Fibroblast of lung (primary cell): Measurements from ENCODE around the gene HMX3.

Source experiments
- EZH2 ChIP-seq: IDR thresholded peaks from 2 replicates; pipeline ENCODE4 v1.5.1; 2012; ENCODE audit warnings: low read length, control low read depth, mild to moderate bottlenecking; ENCODE audit errors: missing control alignments
- TF ChIP-seq, protein P1 (sequence below), 2 donors: IDR thresholded peaks in 1 of 2; conservative IDR thresholded peaks in 1 of 2; 1 replicate in 1 of 2; 2 replicates in 1 of 2; pipeline ENCODE4 v1.5.1; 2011 to 2012; ENCODE audit warnings: low read length in 2 of 2, control low read depth in 1 of 2, inconsistent platforms in 1 of 2, low read depth in 1 of 2, mild to moderate bottlenecking in 1 of 2

DNA sequence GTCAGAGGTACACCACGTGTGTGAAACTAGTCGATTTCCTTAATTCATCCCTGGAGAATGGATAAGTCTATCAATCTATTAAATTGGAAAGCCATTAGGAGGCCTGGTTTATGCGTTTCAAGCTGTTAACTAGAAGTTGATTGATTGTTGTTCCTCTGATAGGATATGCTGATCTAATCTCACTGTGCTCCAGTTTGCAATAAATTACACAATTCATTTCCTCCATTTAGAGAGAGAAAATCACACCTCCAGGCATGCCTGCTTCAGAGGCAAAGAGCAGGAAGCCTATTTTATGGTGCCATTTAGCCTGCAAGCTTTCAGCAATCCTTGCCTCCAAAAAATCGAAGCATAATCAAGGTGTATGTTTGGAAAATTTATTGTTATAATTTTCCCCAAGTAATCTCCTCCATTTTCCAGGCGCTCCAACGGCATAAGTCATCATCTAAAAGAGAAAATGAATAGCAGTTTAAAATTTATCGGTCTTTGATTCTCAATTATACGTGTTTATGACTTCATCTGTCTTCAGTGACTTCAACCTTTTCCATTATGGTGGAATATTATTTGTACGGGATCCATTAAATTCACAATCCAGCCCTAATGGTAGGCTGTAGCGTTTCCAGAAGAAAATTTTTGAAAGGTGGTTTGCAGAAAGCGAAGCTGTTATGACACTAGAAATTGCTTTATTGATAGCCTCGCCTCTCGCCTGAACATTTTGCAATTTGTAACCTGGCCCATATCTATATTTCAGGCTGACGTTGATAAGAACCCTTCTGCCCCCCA, 42.9 kb upstream of the HMX3 start:
- TF ChIP-seq EZH2: no peak
- TF ChIP-seq, protein P1, sequence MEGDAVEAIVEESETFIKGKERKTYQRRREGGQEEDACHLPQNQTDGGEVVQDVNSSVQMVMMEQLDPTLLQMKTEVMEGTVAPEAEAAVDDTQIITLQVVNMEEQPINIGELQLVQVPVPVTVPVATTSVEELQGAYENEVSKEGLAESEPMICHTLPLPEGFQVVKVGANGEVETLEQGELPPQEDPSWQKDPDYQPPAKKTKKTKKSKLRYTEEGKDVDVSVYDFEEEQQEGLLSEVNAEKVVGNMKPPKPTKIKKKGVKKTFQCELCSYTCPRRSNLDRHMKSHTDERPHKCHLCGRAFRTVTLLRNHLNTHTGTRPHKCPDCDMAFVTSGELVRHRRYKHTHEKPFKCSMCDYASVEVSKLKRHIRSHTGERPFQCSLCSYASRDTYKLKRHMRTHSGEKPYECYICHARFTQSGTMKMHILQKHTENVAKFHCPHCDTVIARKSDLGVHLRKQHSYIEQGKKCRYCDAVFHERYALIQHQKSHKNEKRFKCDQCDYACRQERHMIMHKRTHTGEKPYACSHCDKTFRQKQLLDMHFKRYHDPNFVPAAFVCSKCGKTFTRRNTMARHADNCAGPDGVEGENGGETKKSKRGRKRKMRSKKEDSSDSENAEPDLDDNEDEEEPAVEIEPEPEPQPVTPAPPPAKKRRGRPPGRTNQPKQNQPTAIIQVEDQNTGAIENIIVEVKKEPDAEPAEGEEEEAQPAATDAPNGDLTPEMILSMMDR (conservative IDR thresholded peaks at IDR 0.05 in 1 of 2, IDR thresholded peaks at IDR 0.05 in 1 of 2; ENCODE audit: low read depth in 1 of 2, low read length in 2 of 2): no peak
